ENCODE data around the gene IFT81.
"Not testable (repeated sequence)": the region's sequence is repeated elsewhere in the genome, so short reads cannot be mapped to it uniquely, and the experiment has no call there.

IFT81 gene

DNA sequence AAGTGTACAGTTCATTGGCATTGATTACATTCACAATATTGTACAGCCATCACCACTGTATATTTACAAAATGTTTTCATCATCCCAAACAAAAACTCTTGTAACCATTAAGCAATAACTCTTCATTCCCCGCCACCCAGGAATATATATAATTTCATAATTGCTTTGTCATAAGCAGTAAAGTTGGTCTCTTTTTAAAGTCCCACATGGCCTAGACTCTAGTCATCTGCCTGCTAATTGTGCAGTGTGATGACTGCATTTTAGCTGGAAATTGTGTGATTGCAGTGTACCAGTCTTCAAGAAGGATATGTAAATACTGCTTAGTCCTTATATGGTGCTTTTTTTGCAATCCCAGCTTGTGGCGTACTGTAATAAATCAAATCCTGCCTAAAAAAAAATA is 81.8 kb downstream of the IFT81 start:
- Histone ChIP-seq H2AK5ac (ENCODE audit: low read length) (no peak overlapping the region), H4K91ac (ENCODE audit: low read depth, low read length) (no peak overlapping the region), H3K9me3 (ENCODE audit: insufficient read depth, low read depth, low read length) (no peaks in the 10 kb centered on the region), H3K4me3 (ENCODE audit: low read depth, low read length) (no peak overlapping the region), H3K23ac (ENCODE audit: low read length) (no peak overlapping the region), H3K36me3 (ENCODE audit: control insufficient read depth in 1 of 2, insufficient read depth in 2 of 2, low read length in 2 of 2) (peaks cover 3 to 7% of the 10 kb centered on the region in 2 experiments), H3K4me2 (ENCODE audit: low read length) (no peak overlapping the region), H3K14ac (ENCODE audit: low read length) (no peak overlapping the region), H3K79me1 (ENCODE audit: low read length) (no peaks in the 10 kb centered on the region), H3K27ac (ENCODE audit: low read depth, low read length) (no peak overlapping the region), H3K4ac (ENCODE audit: low read depth, low read length) (no peak overlapping the region), H4K12ac (ENCODE audit: low read depth, low read length) (no peak overlapping the region), H2BK120ac (ENCODE audit: insufficient read depth, low read length, poor library complexity) (no peak overlapping the region), H2AFZ (ENCODE audit: insufficient read depth, low read length, poor library complexity) (no peak overlapping the region), H3K4me1 (ENCODE audit: control insufficient read depth in 1 of 2, insufficient read depth in 2 of 2, low read length in 2 of 2) (no peaks in the 10 kb centered on the region), H3K9ac (ENCODE audit: low read length) (no peak overlapping the region), H3K18ac (ENCODE audit: low read length) (no peak overlapping the region), H3K27me3 (ENCODE audit: insufficient read depth, low read length) (no peaks in the 10 kb centered on the region), H2BK12ac (ENCODE audit: low read length) (no peak overlapping the region), H2BK5ac (ENCODE audit: low read depth, low read length, poor library complexity) (no peak overlapping the region), H4K8ac (ENCODE audit: low read depth, low read length) (no peak overlapping the region), H3K79me2 (ENCODE audit: control insufficient read depth, insufficient read depth, low read length, poor library complexity) (no peaks in the 10 kb centered on the region)
- WGBS (ENCODE audit: extremely low coverage, insufficient coverage, insufficient read length) = no CpG with 5 or more reads among the region's 2 CpGs
- no peak for DNase-seq

DNA sequence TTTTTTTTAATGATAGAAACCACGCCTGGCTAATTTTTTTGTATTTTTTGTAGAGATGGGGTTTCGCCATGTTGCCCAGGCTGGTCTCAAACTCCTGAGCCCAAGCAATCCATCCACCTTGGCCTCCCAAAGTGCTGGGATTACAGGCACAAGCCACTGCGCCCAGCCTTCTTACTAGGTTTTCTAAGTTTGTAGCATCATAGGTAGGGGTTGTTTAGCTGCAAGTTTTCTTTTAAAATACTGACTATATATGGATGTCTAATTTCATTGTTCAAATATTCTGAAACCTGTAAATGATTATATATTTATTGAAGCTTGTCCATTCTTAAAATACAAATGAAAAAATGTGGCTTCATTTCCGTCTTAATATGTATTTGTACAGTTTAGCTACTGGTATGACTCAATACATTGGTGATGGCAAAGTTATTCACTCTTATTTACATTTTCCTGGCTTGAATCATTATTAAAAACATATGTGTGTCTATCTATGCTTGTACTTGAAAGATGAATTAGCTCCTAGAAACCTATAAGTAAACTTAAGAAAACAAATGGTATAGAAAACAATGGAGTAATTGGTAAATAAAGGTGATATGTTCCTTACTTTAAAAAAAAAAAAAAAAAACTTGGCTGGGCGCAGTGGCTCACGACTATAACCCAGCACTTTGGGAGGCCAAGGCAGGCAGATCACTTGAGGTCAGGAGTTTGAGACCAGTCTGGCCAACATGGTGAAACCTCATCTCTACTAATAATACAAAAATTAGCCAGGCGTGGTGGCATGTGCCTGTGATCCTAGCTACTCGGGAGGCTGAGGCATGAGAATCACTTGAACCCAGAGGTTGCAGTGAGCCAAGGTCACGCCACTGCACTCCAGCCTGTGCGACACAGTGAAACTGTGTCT is 87.7 kb downstream of the IFT81 start:
- H3K79me2 ChIP-seq (ENCODE audit: control insufficient read depth, insufficient read depth, low read length, poor library complexity); H3K4me3 ChIP-seq (ENCODE audit: low read depth, low read length); H3K23ac ChIP-seq (ENCODE audit: low read length); H2AFZ ChIP-seq (ENCODE audit: insufficient read depth, low read length, poor library complexity); H2BK120ac ChIP-seq (ENCODE audit: insufficient read depth, low read length, poor library complexity); H2AK5ac ChIP-seq (ENCODE audit: low read length); H3K36me3 ChIP-seq (ENCODE audit: control insufficient read depth in 1 of 2, insufficient read depth in 2 of 2, low read length in 2 of 2); H4K12ac ChIP-seq (ENCODE audit: low read depth, low read length); H3K4me1 ChIP-seq (ENCODE audit: control insufficient read depth in 1 of 2, insufficient read depth in 2 of 2, low read length in 2 of 2); H3K9ac ChIP-seq (ENCODE audit: low read length); H2BK5ac ChIP-seq (ENCODE audit: low read depth, low read length, poor library complexity); H3K14ac ChIP-seq (ENCODE audit: low read length); DNase-seq; H3K9me3 ChIP-seq (ENCODE audit: insufficient read depth, low read depth, low read length); H3K27ac ChIP-seq (ENCODE audit: low read depth, low read length); H4K8ac ChIP-seq (ENCODE audit: low read depth, low read length); H3K18ac ChIP-seq (ENCODE audit: low read length); H3K79me1 ChIP-seq (ENCODE audit: low read length); H3K4me2 ChIP-seq (ENCODE audit: low read length); H2BK12ac ChIP-seq (ENCODE audit: low read length); H4K91ac ChIP-seq (ENCODE audit: low read depth, low read length); H3K27me3 ChIP-seq (ENCODE audit: insufficient read depth, low read length); H3K4ac ChIP-seq (ENCODE audit: low read depth, low read length): not testable (repeated sequence)
- WGBS (ENCODE audit: extremely low coverage, insufficient coverage, insufficient read length) = no CpG with 5 or more reads among the region's 10 CpGs

DNA sequence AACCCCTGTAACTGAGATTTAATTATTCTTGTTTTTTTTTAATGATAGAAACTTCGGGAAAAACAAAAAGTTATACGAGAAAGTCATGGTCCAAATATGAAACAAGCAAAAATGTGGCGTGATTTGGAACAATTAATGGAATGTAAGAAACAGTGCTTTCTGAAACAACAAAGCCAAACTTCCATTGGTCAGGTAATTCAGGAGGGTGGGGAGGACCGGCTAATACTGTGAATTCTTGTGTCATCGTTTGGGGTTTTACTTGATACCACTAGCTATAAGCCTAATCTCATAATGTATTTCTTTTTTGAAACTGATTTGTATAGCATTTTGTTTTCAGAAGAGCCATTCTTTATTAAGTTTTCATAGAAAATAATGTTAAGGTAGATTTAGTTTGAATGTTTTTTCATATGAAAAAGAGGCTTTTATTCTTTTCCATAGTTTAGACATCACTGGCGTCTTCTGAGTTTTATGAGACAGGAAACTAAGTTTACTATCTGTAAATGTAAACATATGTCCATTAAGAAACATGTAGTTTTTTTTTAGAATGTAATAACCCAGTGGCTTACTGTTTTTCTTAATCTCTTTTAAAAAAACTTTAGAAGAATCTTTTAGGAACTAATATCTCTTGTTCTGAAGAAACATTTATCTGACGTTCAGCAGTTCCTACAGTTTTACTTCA is 94.0 kb downstream of the IFT81 start:
- no peak overlapping the region for H3K4ac ChIP-seq (ENCODE audit: low read depth, low read length)
- H3K4me1 ChIP-seq (ENCODE audit: control insufficient read depth in 1 of 2, insufficient read depth in 2 of 2, low read length in 2 of 2) = no peaks in the 10 kb centered on the region
- no peak overlapping the region for H2BK12ac ChIP-seq (ENCODE audit: low read length)
- no peak for DNase-seq
- no peak overlapping the region for H2BK120ac ChIP-seq (ENCODE audit: insufficient read depth, low read length, poor library complexity)
- H3K23ac ChIP-seq (ENCODE audit: low read length) = no peak overlapping the region
- H4K12ac ChIP-seq (ENCODE audit: low read depth, low read length) = no peak overlapping the region
- no peak overlapping the region for H2AK5ac ChIP-seq (ENCODE audit: low read length)
- no peaks in the 10 kb centered on the region for H3K27me3 ChIP-seq (ENCODE audit: insufficient read depth, low read length)
- H4K91ac ChIP-seq (ENCODE audit: low read depth, low read length) = no peak overlapping the region
- H2AFZ ChIP-seq (ENCODE audit: insufficient read depth, low read length, poor library complexity) = no peak overlapping the region
- H2BK5ac ChIP-seq (ENCODE audit: low read depth, low read length, poor library complexity) = no peak overlapping the region
- H4K8ac ChIP-seq (ENCODE audit: low read depth, low read length) = no peak overlapping the region
- H3K4me2 ChIP-seq (ENCODE audit: low read length) = no peak overlapping the region
- no peak overlapping the region for H3K18ac ChIP-seq (ENCODE audit: low read length)
- no peaks in the 10 kb centered on the region for H3K79me2 ChIP-seq (ENCODE audit: control insufficient read depth, insufficient read depth, low read length, poor library complexity)
- no peak overlapping the region for H3K9ac ChIP-seq (ENCODE audit: low read length)
- H3K79me1 ChIP-seq (ENCODE audit: low read length) = no peaks in the 10 kb centered on the region
- no peak overlapping the region for H3K4me3 ChIP-seq (ENCODE audit: low read depth, low read length)
- H3K27ac ChIP-seq (ENCODE audit: low read depth, low read length) = no peak overlapping the region
- WGBS (ENCODE audit: extremely low coverage, insufficient coverage, insufficient read length) = no CpG with 5 or more reads among the region's 7 CpGs
- no peaks in the 10 kb centered on the region for H3K9me3 ChIP-seq (ENCODE audit: insufficient read depth, low read depth, low read length)
- H3K36me3 ChIP-seq (ENCODE audit: control insufficient read depth in 1 of 2, insufficient read depth in 2 of 2, low read length in 2 of 2) = no peaks in the 10 kb centered on the region
- H3K14ac ChIP-seq (ENCODE audit: low read length) = no peak overlapping the region

DNA sequence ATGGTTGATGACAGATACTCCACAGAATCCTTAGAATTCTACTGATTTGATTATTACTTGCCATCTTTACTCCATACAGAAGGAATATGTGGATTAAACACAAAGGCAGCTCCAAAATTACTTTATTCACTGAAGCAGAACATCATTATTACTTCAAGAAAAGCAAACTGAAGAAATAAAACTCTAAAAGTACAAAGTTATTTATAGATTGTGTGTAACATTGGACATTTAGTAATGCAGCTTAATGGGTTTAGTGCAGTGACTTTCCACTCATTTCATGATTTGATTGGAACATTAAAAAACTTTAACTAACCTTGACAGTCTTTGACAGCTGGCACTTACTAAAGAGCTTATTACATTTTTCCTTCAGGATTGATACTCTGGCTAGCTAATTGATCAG is 97.9 kb downstream of the IFT81 start:
- Histone ChIP-seq H2BK5ac (ENCODE audit: low read depth, low read length, poor library complexity) (no peak overlapping the region), H3K18ac (ENCODE audit: low read length) (no peak overlapping the region), H3K9ac (ENCODE audit: low read length) (no peak overlapping the region), H3K4me3 (ENCODE audit: low read depth, low read length) (no peak overlapping the region), H4K12ac (ENCODE audit: low read depth, low read length) (no peak overlapping the region), H2BK12ac (ENCODE audit: low read length) (no peak overlapping the region), H3K4me1 (ENCODE audit: control insufficient read depth in 1 of 2, insufficient read depth in 2 of 2, low read length in 2 of 2) (no peaks in the 10 kb centered on the region), H4K8ac (ENCODE audit: low read depth, low read length) (no peak overlapping the region), H3K36me3 (ENCODE audit: control insufficient read depth in 1 of 2, insufficient read depth in 2 of 2, low read length in 2 of 2) (no peaks in the 10 kb centered on the region), H3K79me1 (ENCODE audit: low read length) (no peaks in the 10 kb centered on the region), H3K4ac (ENCODE audit: low read depth, low read length) (no peak overlapping the region), H2AK5ac (ENCODE audit: low read length) (no peak overlapping the region), H2AFZ (ENCODE audit: insufficient read depth, low read length, poor library complexity) (no peak overlapping the region), H3K14ac (ENCODE audit: low read length) (no peak overlapping the region), H3K9me3 (ENCODE audit: insufficient read depth, low read depth, low read length) (no peaks in the 10 kb centered on the region), H3K79me2 (ENCODE audit: control insufficient read depth, insufficient read depth, low read length, poor library complexity) (no peaks in the 10 kb centered on the region), H4K91ac (ENCODE audit: low read depth, low read length) (no peak overlapping the region), H3K4me2 (ENCODE audit: low read length) (no peak overlapping the region), H3K27ac (ENCODE audit: low read depth, low read length) (no peak overlapping the region), H3K23ac (ENCODE audit: low read length) (no peak overlapping the region), H3K27me3 (ENCODE audit: insufficient read depth, low read length) (no peaks in the 10 kb centered on the region), H2BK120ac (ENCODE audit: insufficient read depth, low read length, poor library complexity) (no peak overlapping the region)
- no peak for DNase-seq

Data from trophoblast cell (in vitro differentiated cells and primary cell).